Chondrocyte (in vitro differentiated cells): ENCODE results near the gene EIF5B. TPM values are rescaled to one million over a fixed set of nuclear protein-coding genes. Genes with fewer than 3 reads are reported as not detected.

ENCODE experiments used
- DNase-seq: peaks from one replicate; pipeline ENCODE4 v3.0.0; 2021; ENCODE audit warnings: mixed read lengths, low spot score
- H3K27ac Mint-ChIP-seq: one replicate; pipeline ENCODE4 v1.8.0; 2021; ENCODE audit warnings: mild to moderate bottlenecking, moderate library complexity, mixed read lengths; ENCODE audit not compliant: unreplicated experiment
- H3K27me3 Mint-ChIP-seq: 2 replicates; pipeline ENCODE4 v1.8.0; 2021; ENCODE audit warnings: low read depth, mixed read lengths
- H3K36me3 Mint-ChIP-seq: 2 replicates; pipeline ENCODE4 v1.8.0; 2021; ENCODE audit warnings: low read depth, mixed read lengths
- H3K4me1 Mint-ChIP-seq: 2 replicates; pipeline ENCODE4 v1.8.0; 2021; ENCODE audit warnings: low read depth, mild to moderate bottlenecking, mixed read lengths
- H3K4me3 Mint-ChIP-seq: one replicate; pipeline ENCODE4 v1.8.0; 2021; ENCODE audit warnings: mild to moderate bottlenecking, moderate library complexity, mixed read lengths; ENCODE audit not compliant: unreplicated experiment
- H3K9me3 Mint-ChIP-seq: 2 replicates; pipeline ENCODE4 v1.8.0; 2021; ENCODE audit warnings: low read depth, mixed read lengths
- total RNA-seq: library from RNA; stranded (reverse); gene quantifications from 3 replicates; pipeline ENCODE4 v1.2.1, GENCODE V29; 2021
- TF ChIP-seq, protein P1 (sequence below): fragments of 200-600 bp; sonication (generic); IDR thresholded peaks from 2 replicates; pipeline ENCODE4 v1.5.0; 2021; ENCODE audit warnings: antibody characterized with exemption, mild to moderate bottlenecking, moderate library complexity

The EIF5B gene
- total RNA-seq, 1 donor from 2014 or later: 35.2 TPM

DNA sequence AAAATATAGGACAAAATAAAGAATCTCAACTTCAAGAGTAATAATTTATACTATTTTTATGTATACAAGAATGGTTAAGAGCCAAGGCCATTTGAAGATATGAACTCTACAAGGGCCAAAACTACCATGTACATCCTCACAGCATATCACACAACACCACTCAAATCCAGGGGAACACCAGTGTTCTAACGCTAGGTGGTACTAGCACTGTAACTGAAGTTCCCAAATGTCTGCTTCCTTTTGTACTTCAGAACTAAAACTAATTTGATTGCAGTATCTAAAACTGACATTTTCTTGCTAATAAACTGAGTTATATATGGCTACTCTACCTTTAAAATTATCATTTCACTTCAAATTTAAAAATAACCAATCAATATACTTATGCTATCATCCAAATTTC, 105.6 kb downstream of the EIF5B start:
- Mint-ChIP-seq H3K4me3 (no peak overlapping the region), H3K36me3 (peaks cover 12% of the 10 kb centered on the region), H3K9me3 (no peaks in the 10 kb centered on the region), H3K27me3 (no peaks in the 10 kb centered on the region), H3K27ac (no peak overlapping the region), H3K4me1 (peaks cover 3% of the 10 kb centered on the region)
- DNase-seq: no peak
- TF ChIP-seq, protein P1, sequence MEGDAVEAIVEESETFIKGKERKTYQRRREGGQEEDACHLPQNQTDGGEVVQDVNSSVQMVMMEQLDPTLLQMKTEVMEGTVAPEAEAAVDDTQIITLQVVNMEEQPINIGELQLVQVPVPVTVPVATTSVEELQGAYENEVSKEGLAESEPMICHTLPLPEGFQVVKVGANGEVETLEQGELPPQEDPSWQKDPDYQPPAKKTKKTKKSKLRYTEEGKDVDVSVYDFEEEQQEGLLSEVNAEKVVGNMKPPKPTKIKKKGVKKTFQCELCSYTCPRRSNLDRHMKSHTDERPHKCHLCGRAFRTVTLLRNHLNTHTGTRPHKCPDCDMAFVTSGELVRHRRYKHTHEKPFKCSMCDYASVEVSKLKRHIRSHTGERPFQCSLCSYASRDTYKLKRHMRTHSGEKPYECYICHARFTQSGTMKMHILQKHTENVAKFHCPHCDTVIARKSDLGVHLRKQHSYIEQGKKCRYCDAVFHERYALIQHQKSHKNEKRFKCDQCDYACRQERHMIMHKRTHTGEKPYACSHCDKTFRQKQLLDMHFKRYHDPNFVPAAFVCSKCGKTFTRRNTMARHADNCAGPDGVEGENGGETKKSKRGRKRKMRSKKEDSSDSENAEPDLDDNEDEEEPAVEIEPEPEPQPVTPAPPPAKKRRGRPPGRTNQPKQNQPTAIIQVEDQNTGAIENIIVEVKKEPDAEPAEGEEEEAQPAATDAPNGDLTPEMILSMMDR: peak; percentile 45

GRCh38 chr2:99444222-99444621, 107.0 kb downstream of the EIF5B start:
- no peaks in the 10 kb centered on the region for H3K9me3 Mint-ChIP-seq
- DNase-seq: no peak
- TF ChIP-seq, protein P1: no peak
- H3K4me3 Mint-ChIP-seq: no peak overlapping the region
- peaks cover 8% of the 10 kb centered on the region for H3K36me3 Mint-ChIP-seq
- H3K27me3 Mint-ChIP-seq: no peaks in the 10 kb centered on the region
- H3K4me1 Mint-ChIP-seq: peaks cover 3% of the 10 kb centered on the region
- H3K27ac Mint-ChIP-seq: no peak overlapping the region

GRCh38 chr2:99445065-99445464, 107.9 kb downstream of the EIF5B start:
- TF ChIP-seq, protein P1: no peak
- DNase-seq: no peak
- H3K36me3 Mint-ChIP-seq: peaks cover 7% of the 10 kb centered on the region
- H3K27me3 Mint-ChIP-seq: no peaks in the 10 kb centered on the region
- H3K4me3 Mint-ChIP-seq: no peak overlapping the region
- H3K4me1 Mint-ChIP-seq: peaks cover 3% of the 10 kb centered on the region
- no peaks in the 10 kb centered on the region for H3K9me3 Mint-ChIP-seq
- peak overlapping the region; percentile 54 for H3K27ac Mint-ChIP-seq

DNA sequence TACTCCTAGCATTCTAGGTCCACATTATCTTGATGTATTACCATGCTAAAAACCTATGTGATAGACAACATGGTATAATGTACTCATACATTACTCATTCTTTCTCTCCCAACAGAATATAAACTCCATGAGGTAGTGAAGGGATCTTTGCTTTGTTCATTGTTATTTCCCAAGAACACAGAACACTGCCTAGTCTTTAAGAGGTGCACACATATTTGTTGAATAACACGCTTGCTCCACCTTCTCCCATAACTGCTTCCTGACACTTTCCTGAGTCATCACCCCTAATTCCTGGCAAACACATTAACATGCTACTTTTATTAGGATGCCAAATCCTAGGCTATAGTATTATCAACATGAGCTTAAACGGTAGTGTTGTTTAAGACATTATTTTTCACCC, 111.4 kb downstream of the EIF5B start:
- no peak overlapping the region for H3K27ac Mint-ChIP-seq
- no peak for DNase-seq
- no peak overlapping the region for H3K4me3 Mint-ChIP-seq
- H3K4me1 Mint-ChIP-seq: peaks cover 3% of the 10 kb centered on the region
- H3K27me3 Mint-ChIP-seq: no peaks in the 10 kb centered on the region
- TF ChIP-seq, protein P1: no peak
- H3K9me3 Mint-ChIP-seq: no peaks in the 10 kb centered on the region
- H3K36me3 Mint-ChIP-seq: peaks cover 19% of the 10 kb centered on the region

- TF ChIP-seq, protein P1: no peak
- peaks cover 3% of the 10 kb centered on the region for H3K4me1 Mint-ChIP-seq
- H3K27ac Mint-ChIP-seq: no peak overlapping the region
These were observed 113.0 kb downstream of the EIF5B start for GRCh38 chr2:99450199-99450598.

More at GRCh38 chr2:99450199-99450598, 113.0 kb downstream of the EIF5B start:
- H3K9me3 Mint-ChIP-seq: no peaks in the 10 kb centered on the region
- no peak overlapping the region for H3K4me3 Mint-ChIP-seq
- peaks cover 23% of the 10 kb centered on the region for H3K36me3 Mint-ChIP-seq
- no peak for DNase-seq
- H3K27me3 Mint-ChIP-seq: no peaks in the 10 kb centered on the region

Other genes starting within 250 kb of the EIF5B start
- gene C2orf15, start 195.7 kb upstream of the EIF5B start, total RNA-seq: 0.17 to 0.26 TPM in 2 of 3 replicates, not detected in the other
- 2.3 to 4.0 TPM (median 3.3 TPM) in 3 replicates for gene TSGA10, start 182.4 kb upstream of the EIF5B start, total RNA-seq
- gene LIPT1, start 182.4 kb upstream of the EIF5B start, total RNA-seq: 3.4 to 4.0 TPM (median 3.6 TPM) in 3 replicates
- gene MITD1, start 156.3 kb upstream of the EIF5B start, total RNA-seq: 18.0 to 20.3 TPM (median 19.6 TPM) in 3 replicates
- 20.7 to 22.3 TPM (median 21.5 TPM) in 3 replicates for gene MRPL30, start 156.2 kb upstream of the EIF5B start, total RNA-seq
- not detected in 3 replicates for gene LYG2, start 81.7 kb upstream of the EIF5B start, total RNA-seq
- gene LYG1, start 36.2 kb upstream of the EIF5B start, total RNA-seq: 0.36 to 0.99 TPM (median 0.57 TPM) in 3 replicates
- 28.4 to 33.0 TPM (median 32.0 TPM) in 3 replicates for gene TXNDC9, start 1.1 kb upstream of the EIF5B start, total RNA-seq
- 24.4 to 32.8 TPM (median 25.0 TPM) in 3 replicates for gene REV1, start 152.6 kb downstream of the EIF5B start, total RNA-seq